ENCODE measurements around the gene RTP4.

GRCh38 chr3:187375581-187375980 lies 7.4 kb downstream of the RTP4 start:
- TF ChIP-seq TAF1 (IDR thresholded peaks at IDR 0.05; ENCODE audit: borderline replicate concordance, insufficient read depth, low read length) (no peak), POLR2AphosphoS5 (IDR thresholded peaks at IDR 0.05; ENCODE audit: low read depth, low read length) (no peak), SIN3A (IDR thresholded peaks at IDR 0.05; ENCODE audit: borderline replicate concordance, insufficient read depth, low read length) (no peak), FOXP2 (optimal IDR thresholded peaks at IDR 0.05; ENCODE audit: borderline replicate concordance, extremely low read depth, extremely low read length, insufficient read depth) (no peak)
- TF ChIP-seq, protein P1, sequence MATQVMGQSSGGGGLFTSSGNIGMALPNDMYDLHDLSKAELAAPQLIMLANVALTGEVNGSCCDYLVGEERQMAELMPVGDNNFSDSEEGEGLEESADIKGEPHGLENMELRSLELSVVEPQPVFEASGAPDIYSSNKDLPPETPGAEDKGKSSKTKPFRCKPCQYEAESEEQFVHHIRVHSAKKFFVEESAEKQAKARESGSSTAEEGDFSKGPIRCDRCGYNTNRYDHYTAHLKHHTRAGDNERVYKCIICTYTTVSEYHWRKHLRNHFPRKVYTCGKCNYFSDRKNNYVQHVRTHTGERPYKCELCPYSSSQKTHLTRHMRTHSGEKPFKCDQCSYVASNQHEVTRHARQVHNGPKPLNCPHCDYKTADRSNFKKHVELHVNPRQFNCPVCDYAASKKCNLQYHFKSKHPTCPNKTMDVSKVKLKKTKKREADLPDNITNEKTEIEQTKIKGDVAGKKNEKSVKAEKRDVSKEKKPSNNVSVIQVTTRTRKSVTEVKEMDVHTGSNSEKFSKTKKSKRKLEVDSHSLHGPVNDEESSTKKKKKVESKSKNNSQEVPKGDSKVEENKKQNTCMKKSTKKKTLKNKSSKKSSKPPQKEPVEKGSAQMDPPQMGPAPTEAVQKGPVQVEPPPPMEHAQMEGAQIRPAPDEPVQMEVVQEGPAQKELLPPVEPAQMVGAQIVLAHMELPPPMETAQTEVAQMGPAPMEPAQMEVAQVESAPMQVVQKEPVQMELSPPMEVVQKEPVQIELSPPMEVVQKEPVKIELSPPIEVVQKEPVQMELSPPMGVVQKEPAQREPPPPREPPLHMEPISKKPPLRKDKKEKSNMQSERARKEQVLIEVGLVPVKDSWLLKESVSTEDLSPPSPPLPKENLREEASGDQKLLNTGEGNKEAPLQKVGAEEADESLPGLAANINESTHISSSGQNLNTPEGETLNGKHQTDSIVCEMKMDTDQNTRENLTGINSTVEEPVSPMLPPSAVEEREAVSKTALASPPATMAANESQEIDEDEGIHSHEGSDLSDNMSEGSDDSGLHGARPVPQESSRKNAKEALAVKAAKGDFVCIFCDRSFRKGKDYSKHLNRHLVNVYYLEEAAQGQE (IDR thresholded peaks at IDR 0.05; ENCODE audit: insufficient read depth in 1 of 2, low read depth in 2 of 2, low read length in 2 of 2), result no peak
